ENCODE measurements around the gene RGS10. TPM values are rescaled to one million over a fixed set of nuclear protein-coding genes. Genes with fewer than 3 reads are reported as not detected.

The RGS10 gene
- total RNA-seq, 5 donors from 2014 or later (not counting 1 experiment from before 2014, with no cell fraction given): 77.1 to 163 (median 155) TPM

GRCh38 chr10:119452396-119452795 is 90.1 kb downstream of the RGS10 start:
- Mint-ChIP-seq H3K4me3 (no peak overlapping the region), H3K4me1 (peaks cover 0 to 6% (median 0%) of the 10 kb centered on the region in 3 donors), H3K27ac (no peak overlapping the region), H3K36me3 (peaks cover 21% of the 10 kb centered on the region), H3K27me3 (no peaks in the 10 kb centered on the region), H3K9me3 (no peaks in the 10 kb centered on the region)
- Histone ChIP-seq H3K27ac (ENCODE audit: low read length) (no peak overlapping the region), H3K27me3 (replicated peaks in 1 of 2; ENCODE audit: control insufficient read depth in 2 of 2, extremely low read depth in 1 of 2, insufficient read depth in 2 of 2, low read length in 1 of 2) (no peaks in the 10 kb centered on the region), H3K4me3 (ENCODE audit: control insufficient read depth in 1 of 2, extremely low read depth in 1 of 2, low read length in 1 of 2) (no peak overlapping the region), H3K4me1 (ENCODE audit: control insufficient read depth in 1 of 2, extremely low read depth in 1 of 2, insufficient read depth in 2 of 2, low read length in 2 of 2) (no peaks in the 10 kb centered on the region), H3K36me3 (ENCODE audit: control insufficient read depth in 2 of 2, extremely low read depth in 1 of 2, insufficient read depth in 1 of 2, low read length in 1 of 2) (peaks cover 24 to 36% of the 10 kb centered on the region in 2 donors), H3K9me3 (no peaks in the 10 kb centered on the region)
- POLR2A ChIA-PET: no interaction called here
- DNase-seq: no peak
- CTCF ChIA-PET: no interaction called here
- ATAC-seq (replicated peaks in 1 of 4): no peak
- WGBS (ENCODE audit: insufficient coverage): 96% methylated on average over 10 of the region's 14 CpGs

GRCh38 chr10:119451300-119451896 is 91.1 kb downstream of the RGS10 start:
- Mint-ChIP-seq H3K9me3 (no peaks in the 10 kb centered on the region), H3K27ac (no peak overlapping the region), H3K4me3 (no peak overlapping the region), H3K36me3 (peaks cover 26% of the 10 kb centered on the region), H3K4me1 (peaks cover 0 to 6% (median 0%) of the 10 kb centered on the region in 3 donors), H3K27me3 (no peaks in the 10 kb centered on the region)
- Histone ChIP-seq H3K36me3 (ENCODE audit: control insufficient read depth in 2 of 2, extremely low read depth in 1 of 2, insufficient read depth in 1 of 2, low read length in 1 of 2) (peaks cover 24 to 33% of the 10 kb centered on the region in 2 donors), H3K27me3 (replicated peaks in 1 of 2; ENCODE audit: control insufficient read depth in 2 of 2, extremely low read depth in 1 of 2, insufficient read depth in 2 of 2, low read length in 1 of 2) (peaks cover 0 to 4% of the 10 kb centered on the region in 2 experiments), H3K4me1 (ENCODE audit: control insufficient read depth in 1 of 2, extremely low read depth in 1 of 2, insufficient read depth in 2 of 2, low read length in 2 of 2) (no peaks in the 10 kb centered on the region), H3K9me3 (no peaks in the 10 kb centered on the region), H3K4me3 (ENCODE audit: control insufficient read depth in 1 of 2, extremely low read depth in 1 of 2, low read length in 1 of 2) (no peak overlapping the region), H3K27ac (ENCODE audit: low read length) (no peak overlapping the region)
- ATAC-seq (replicated peaks in 1 of 4) (no peak), DNase-seq (no peak)
- CTCF ChIA-PET: interaction anchor here in 1 of 2 donors (0.7 kb wide), 1 partner anchor 28 kb away, joined by 3 read pairs; no protein-coding TSS in a partner anchor
- POLR2A ChIA-PET: no interaction called here
- 94% methylated on average over 16 of the region's 16 CpGs for WGBS (ENCODE audit: insufficient coverage)

DNA sequence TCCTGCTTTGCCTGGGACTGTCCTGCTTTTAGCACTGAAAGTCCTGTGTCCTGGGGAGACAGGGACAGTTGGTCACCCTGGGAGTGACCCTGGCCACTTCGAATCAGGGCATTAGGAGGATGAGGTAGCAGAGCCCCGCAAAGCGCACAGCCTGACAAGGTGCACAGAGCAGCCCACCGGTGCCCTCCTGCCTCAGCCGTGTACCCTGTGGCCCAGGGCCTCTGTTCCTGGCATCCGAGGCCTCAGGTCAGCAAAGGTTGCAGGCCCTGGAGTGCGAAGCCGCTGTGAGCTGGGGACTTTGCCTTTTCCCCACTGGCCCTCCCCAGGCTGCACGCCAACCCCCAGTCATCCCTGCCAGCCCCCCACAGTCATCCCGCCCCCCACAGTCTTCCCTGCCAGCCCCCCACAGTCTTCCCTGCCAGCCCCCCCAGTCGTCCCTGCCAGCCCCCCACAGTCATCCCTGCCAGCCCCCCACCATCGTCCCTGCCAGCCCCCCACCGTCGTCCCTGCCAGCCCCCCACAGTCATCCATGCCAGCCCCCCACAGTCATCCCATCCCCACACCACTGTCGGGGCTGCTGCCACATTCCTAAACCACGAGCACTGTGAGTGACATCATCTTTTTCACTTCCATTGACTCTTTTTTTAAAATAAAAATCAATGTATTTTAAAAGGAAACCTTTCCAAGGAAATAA is 91.8 kb downstream of the RGS10 start:
- 100% methylated on average over 9 of the region's 16 CpGs for WGBS (ENCODE audit: insufficient coverage)
- Mint-ChIP-seq H3K27me3 (no peaks in the 10 kb centered on the region), H3K4me3 (no peak overlapping the region), H3K36me3 (peaks cover 24% of the 10 kb centered on the region), H3K4me1 (peaks cover 4 to 12% (median 4%) of the 10 kb centered on the region in 3 donors), H3K9me3 (no peaks in the 10 kb centered on the region), H3K27ac (no peak overlapping the region)
- CTCF ChIA-PET: interaction anchor here in 1 of 2 donors (0.7 kb wide), 1 partner anchor 27 kb away, joined by 3 read pairs; no protein-coding TSS in a partner anchor
- Histone ChIP-seq H3K4me3 (ENCODE audit: control insufficient read depth in 1 of 2, extremely low read depth in 1 of 2, low read length in 1 of 2) (no peak overlapping the region), H3K27me3 (replicated peaks in 1 of 2; ENCODE audit: control insufficient read depth in 2 of 2, extremely low read depth in 1 of 2, insufficient read depth in 2 of 2, low read length in 1 of 2) (peaks cover 0 to 5% of the 10 kb centered on the region in 2 experiments), H3K36me3 (ENCODE audit: control insufficient read depth in 2 of 2, extremely low read depth in 1 of 2, insufficient read depth in 1 of 2, low read length in 1 of 2) (peaks cover 24 to 33% of the 10 kb centered on the region in 2 donors), H3K27ac (ENCODE audit: low read length) (no peak overlapping the region), H3K4me1 (ENCODE audit: control insufficient read depth in 1 of 2, extremely low read depth in 1 of 2, insufficient read depth in 2 of 2, low read length in 2 of 2) (peaks cover 0 to 3% of the 10 kb centered on the region in 2 experiments), H3K9me3 (no peaks in the 10 kb centered on the region)
- no peak for DNase-seq
- no peak for ATAC-seq (replicated peaks in 1 of 4)
- POLR2A ChIA-PET: no interaction called here

Other genes with a start within 250 kb of the RGS10 start
- 100 to 1,000 TPM; 147 to 197 (median 156) TPM for gene TIAL1, start 54.2 kb upstream of the RGS10 start, total RNA-seq
- gene BAG3, start 108.7 kb upstream of the RGS10 start, total RNA-seq: 10 to 100 TPM; 20.2 to 36.4 (median 23.7) TPM
- gene INPP5F, start 183.3 kb upstream of the RGS10 start, total RNA-seq: 10 to 100 TPM in 2 of 5 donors, 1 to 10 TPM in 3; 7.3 to 13.7 (median 9.8) TPM

All from T-cell (primary cell).